PC-9 (cell line): ENCODE measurements around the gene FRMD6. TPM values are rescaled to one million over a fixed set of nuclear protein-coding genes. Genes with fewer than 3 reads are reported as not detected.
A peak's percentile ranks its signal among the peaks of the same experiment; 100 is the strongest.

Experiments
- BruUV-seq: library from RNA; stranded (reverse); fragments of 400-500 nt; replicated peaks from 2 replicates; lab custom pipeline; 2021; lab: Mats Ljungman, UMichigan
- CTCF ChIA-PET: fragments of 300-600 bp; sonication (Branson Sonifier 250); formaldehyde crosslinking; loops from one replicate; lab custom pipeline; 2022; ENCODE audit warnings: antibody characterized with exemption; lab: Charles Lee
- POLR2A ChIA-PET: fragments of 300-600 bp; sonication (Branson Sonifier 250); formaldehyde crosslinking; loops from one replicate; lab custom pipeline; 2022; ENCODE audit warnings: antibody characterized with exemption; ENCODE audit not compliant: unreplicated experiment; lab: Charles Lee
- DNase-seq, 2 experiments: peaks; one replicate each; pipeline versions ENCODE4 v3.0.0 to v3.0.0-alpha.2; 2015 to 2022; ENCODE audit warnings: mixed read lengths in 1 of 2
- H2AFZ ChIP-seq: fragments of 200-600 bp; sonication (generic); 2 replicates; pipeline ENCODE4 v1.8.1; 2017; ENCODE audit warnings: antibody characterized with exemption
- H3F3A ChIP-seq: fragments of 200-600 bp; sonication (generic); 2 replicates; pipeline ENCODE4 v1.8.1; 2017; ENCODE audit warnings: antibody characterized with exemption, mild to moderate bottlenecking, low read depth; ENCODE audit not compliant: insufficient read depth
- H3K27ac ChIP-seq: fragments of 200-600 bp; sonication (generic); 2 replicates; pipeline ENCODE4 v1.6.1; 2016; ENCODE audit warnings: mixed run types
- H3K27me3 ChIP-seq: fragments of 200-600 bp; sonication (generic); 2 replicates; pipeline ENCODE4 v1.6.1; 2016; ENCODE audit warnings: low read depth, mixed run types; ENCODE audit not compliant: insufficient read depth
- H3K36me3 ChIP-seq: fragments of 200-600 bp; sonication (generic); 2 replicates; pipeline ENCODE4 v1.6.1; 2016; ENCODE audit warnings: low read depth, mixed run types
- H3K4me1 ChIP-seq: fragments of 200-600 bp; sonication (generic); replicated peaks from 2 replicates; pipeline ENCODE4 v1.6.1; 2016; ENCODE audit warnings: mixed run types; ENCODE audit not compliant: insufficient read depth
- H3K4me2 ChIP-seq: fragments of 200-600 bp; sonication (generic); 2 replicates; pipeline ENCODE4 v1.6.1; 2017; ENCODE audit warnings: mixed run types
- H3K4me3 ChIP-seq: fragments of 200-600 bp; sonication (generic); 2 replicates; pipeline ENCODE4 v1.6.1; 2016; ENCODE audit warnings: mixed run types
- H3K79me2 ChIP-seq: fragments of 200-600 bp; sonication (generic); 2 replicates; pipeline ENCODE4 v1.6.1; 2017; ENCODE audit warnings: low read depth, mixed run types
- H3K9me2 ChIP-seq: fragments of 200-600 bp; sonication (generic); 2 replicates; pipeline ENCODE4 v1.8.1; 2017; ENCODE audit warnings: mild to moderate bottlenecking; ENCODE audit not compliant: insufficient read depth
- H3K9me3 ChIP-seq: fragments of 200-600 bp; sonication (generic); 2 replicates; pipeline ENCODE4 v1.8.1; 2016; ENCODE audit warnings: low read depth; ENCODE audit not compliant: insufficient read depth
- H4K20me1 ChIP-seq: fragments of 200-600 bp; sonication (generic); 2 replicates; pipeline ENCODE4 v1.8.1; 2017; ENCODE audit not compliant: insufficient read depth
- CTCF ChIP-seq: fragments of 200-600 bp; sonication (generic); conservative IDR thresholded peaks from 2 replicates; pipeline ENCODE4 v1.6.1; 2017; ENCODE audit warnings: mixed run types, antibody characterized with exemption, mild to moderate bottlenecking, moderate library complexity
- EZH2 ChIP-seq: fragments of 200-600 bp; sonication (generic); IDR thresholded peaks from 2 replicates; pipeline ENCODE4 v1.8.0; 2017; ENCODE audit warnings: antibody characterized with exemption, low read depth
- intact Hi-C: fragments of 100-400 bp; cut with micrococcal nuclease; formaldehyde crosslinking; loops from one replicate; pipeline ENCODE4 v1.10.0; 2022; ENCODE audit not compliant: unreplicated experiment
- total RNA-seq: library from RNA; stranded (reverse); gene quantifications from 2 replicates; pipeline ENCODE4 v1.2.3, GENCODE V29; 2021

FRMD6 gene
- total RNA-seq, 1 experiment from 2014 or later, result 42.9 TPM

- TSS peak; percentile 77 for BruUV-seq
- DNase-seq, result peak; percentile 21 to 42
Measured at GRCh38 chr14:51650716-51651387, 858 bp upstream of the FRMD6 start.

GRCh38 chr14:51652168-51653078, 713 bp downstream of the FRMD6 start:
- TF ChIP-seq CTCF, result peak; percentile 35; the same call in 1 of the 2 replicates
- no peak for TF ChIP-seq EZH2

More at GRCh38 chr14:51650716-51651387, 858 bp upstream of the FRMD6 start:
- H3K27me3 ChIP-seq, result no peaks in the 10 kb centered on the region
- ChIA-PET CTCF (interaction anchor here (0.6 to 2.5 kb wide), 8 partner anchors 13 to 673 kb away, joined by 3 to 27 read pairs (median 6); no protein-coding TSS in a partner anchor), POLR2A (interaction anchor here (0.5 to 1.6 kb wide), 13 partner anchors 13 to 1411 kb away, joined by 3 to 33 read pairs (median 10); no protein-coding TSS in a partner anchor)
- peaks cover 48% of the 10 kb centered on the region for H3K4me1 ChIP-seq
- intact Hi-C loops, result loop anchor here (1.0 to 5.0 kb wide), 3 partner anchors 117 to 208 kb away; no protein-coding TSS in a partner anchor
- no peaks in the 10 kb centered on the region for H3K9me2 ChIP-seq
- H3K4me2 ChIP-seq, result peak overlapping the region; percentile 97
- H2AFZ ChIP-seq, result peak overlapping the region; percentile 74
- peaks cover 79% of the 10 kb centered on the region for H3K79me2 ChIP-seq
- peaks cover 23% of the 10 kb centered on the region; the same call in 1 of the 2 replicates for H3F3A ChIP-seq
- H3K4me3 ChIP-seq, result peak overlapping the region; percentile 98
- no peaks in the 10 kb centered on the region for H3K9me3 ChIP-seq
- no peaks in the 10 kb centered on the region for H3K36me3 ChIP-seq
- 0 out of 2 replicates have a peak, but pooled peaks cover 5% of the 10 kb centered on the region for H4K20me1 ChIP-seq
- H3K27ac ChIP-seq, result peak overlapping the region; percentile 88
- TF ChIP-seq CTCF, result no peak
- no peak for TF ChIP-seq EZH2

More at GRCh38 chr14:51652168-51653078, 713 bp downstream of the FRMD6 start:
- Histone ChIP-seq H3K79me2 (peaks cover 91% of the 10 kb centered on the region), H3K4me2 (peak overlapping the region; percentile 93), H3K9me2 (no peaks in the 10 kb centered on the region), H3K4me3 (peak overlapping the region; percentile 97), H4K20me1 (0 out of 2 replicates have a peak, but pooled peaks cover 5% of the 10 kb centered on the region), H3F3A (peaks cover 23% of the 10 kb centered on the region; the same call in 1 of the 2 replicates), H3K9me3 (no peaks in the 10 kb centered on the region), H2AFZ (peak overlapping the region; percentile 94), H3K36me3 (0 out of 2 replicates have a peak, but pooled peaks cover 9% of the 10 kb centered on the region), H3K27me3 (no peaks in the 10 kb centered on the region), H3K4me1 (peaks cover 51% of the 10 kb centered on the region), H3K27ac (peak overlapping the region; percentile 86)
- POLR2A ChIA-PET, result interaction anchor here (0.6 to 1.6 kb wide), 7 partner anchors 14 to 1507 kb away, joined by 3 to 33 read pairs (median 5); no protein-coding TSS in a partner anchor
- intact Hi-C loops, result loop anchor here (1.0 to 5.0 kb wide), 5 partner anchors 98 to 369 kb away; no protein-coding TSS in a partner anchor
- CTCF ChIA-PET, result interaction anchor here (0.6 to 3.1 kb wide), 6 partner anchors 14 to 615 kb away, joined by 3 to 27 read pairs (median 8); no protein-coding TSS in a partner anchor
- no peak for DNase-seq
- no TSS peak for BruUV-seq
